ENCODE results near the gene GLIS1. TPM values are rescaled to one million over a fixed set of nuclear protein-coding genes. Genes with fewer than 3 reads are reported as not detected.

Gene GLIS1
- total and polyA plus RNA-seq, 11 donors: 0.06 to 0.35 (median 0.13) TPM; not detected in 6

- 82 to 87% (median 86%) methylated on average over 14 of the region's 14 CpGs for WGBS, 4 donors
- ATAC-seq (no peak), DNase-seq (peak in 2 of 5 donors; percentile 13 to 38)
- H3K27ac ChIP-seq: no peak overlapping the region
- no peak overlapping the region for H3K4me3 ChIP-seq
- peaks cover 0 to 11% (median 0%) of the 10 kb centered on the region in 9 donors for H3K27me3 ChIP-seq
- TF ChIP-seq POLR2A (IDR thresholded peaks at IDR 0.05) (no peak), CTCF (IDR thresholded peaks at IDR 0.05) (no peak)
- no peaks in the 10 kb centered on the region for H3K4me1 ChIP-seq
- no peaks in the 10 kb centered on the region for H3K36me3 ChIP-seq
- no peaks in the 10 kb centered on the region for H3K9me3 ChIP-seq
- intact Hi-C loops (cut with DNase I): no loop called here
These were observed 195.7 kb downstream of the GLIS1 start for GRCh38 chr1:53543130-53543777.

GRCh38 chr1:53542551-53542950, 196.4 kb downstream of the GLIS1 start:
- Histone ChIP-seq H3K27ac (no peak overlapping the region), H3K36me3 (no peaks in the 10 kb centered on the region), H3K4me3 (no peak overlapping the region), H3K27me3 (peaks cover 0 to 10% (median 0%) of the 10 kb centered on the region in 9 donors), H3K4me1 (no peaks in the 10 kb centered on the region), H3K9me3 (no peaks in the 10 kb centered on the region)
- ATAC-seq (no peak), DNase-seq (peak in 3 of 5 donors; percentile 2 to 28 (median 4))
- TF ChIP-seq CTCF (IDR thresholded peaks at IDR 0.05) (no peak), POLR2A (IDR thresholded peaks at IDR 0.05) (no peak)
- WGBS, 4 donors: 69 to 80% (median 71%) methylated on average over 5 of the region's 5 CpGs
- intact Hi-C loops (cut with DNase I): no loop called here

- no peak for ATAC-seq
- no peak for TF ChIP-seq POLR2A (IDR thresholded peaks at IDR 0.05)
- TF ChIP-seq CTCF (IDR thresholded peaks at IDR 0.05): no peak
- 83 to 86% (median 84%) methylated on average over 15 of the region's 15 CpGs for WGBS, 4 donors
- Histone ChIP-seq H3K4me1 (no peaks in the 10 kb centered on the region), H3K27me3 (peaks cover 0 to 10% (median 0%) of the 10 kb centered on the region in 9 donors), H3K36me3 (no peaks in the 10 kb centered on the region), H3K27ac (peak overlapping the region in 1 of 12 donors; percentile 38), H3K9me3 (no peaks in the 10 kb centered on the region), H3K4me3 (no peak overlapping the region)
- peak in 3 of 5 donors; percentile 6 to 37 (median 8) for DNase-seq
- intact Hi-C loops (cut with DNase I): no loop called here
These were observed 197.0 kb downstream of the GLIS1 start for GRCh38 chr1:53541761-53542550.

- intact Hi-C loops (cut with DNase I): no loop called here
- H3K27ac ChIP-seq: no peak overlapping the region
- 90 to 100% (median 95%) methylated on average over 2 of the region's 2 CpGs for WGBS, 4 donors
- TF ChIP-seq POLR2A (IDR thresholded peaks at IDR 0.05) (no peak), CTCF (IDR thresholded peaks at IDR 0.05) (no peak)
- DNase-seq (peak in 3 of 5 donors; percentile 7 to 37 (median 22)), ATAC-seq (no peak)
- H3K4me3 ChIP-seq: no peak overlapping the region
- H3K9me3 ChIP-seq: no peaks in the 10 kb centered on the region
- H3K27me3 ChIP-seq: peaks cover 0 to 10% (median 0%) of the 10 kb centered on the region in 9 donors
- H3K4me1 ChIP-seq: no peaks in the 10 kb centered on the region
- H3K36me3 ChIP-seq: no peaks in the 10 kb centered on the region
These were observed 197.7 kb downstream of the GLIS1 start for GRCh38 chr1:53541263-53541625.

All from heart left ventricle (tissue), 16 donors.